GM10266 (cell line): ENCODE data around the gene RHOH.

ENCODE experiments used
- DNase-seq: peaks from one replicate; pipeline ENCODE4 v3.0.0; 2012; ENCODE audit errors: extremely low spot score
- CTCF ChIP-seq: IDR thresholded peaks from 2 replicates; pipeline ENCODE4 v1.5.1; 2012; ENCODE audit warnings: mild to moderate bottlenecking, low read depth; ENCODE audit not compliant: control insufficient read depth, insufficient read depth; ENCODE audit errors: missing control alignments

RHOH gene

GRCh38 chr4:40179360-40179759 is 17.5 kb upstream of the RHOH start:
- no peak for TF ChIP-seq CTCF
- no peak for DNase-seq

- TF ChIP-seq CTCF = no peak
Measured at GRCh38 chr4:40180356-40180755, 16.5 kb upstream of the RHOH start.

DNA sequence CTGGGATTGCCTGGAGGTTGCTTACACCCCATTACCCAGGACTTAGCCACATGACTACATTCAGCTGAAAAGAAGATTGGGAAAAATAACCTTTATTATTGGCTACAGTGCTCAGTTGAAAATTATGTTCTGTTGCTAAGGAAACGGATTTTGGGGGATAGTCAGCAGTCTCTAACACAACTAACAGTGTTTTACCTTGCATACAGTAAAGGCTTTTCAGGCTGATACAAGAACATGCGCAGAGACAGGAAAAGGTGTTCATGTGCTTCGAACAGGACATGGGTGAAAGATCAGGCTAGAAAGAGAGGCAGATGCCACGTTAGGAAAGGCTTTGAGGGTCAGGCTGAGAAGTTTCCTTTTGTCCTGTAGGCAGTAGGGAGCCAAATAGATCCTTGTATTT is 14.8 kb upstream of the RHOH start:
- DNase-seq = no peak
- no peak for TF ChIP-seq CTCF

More at GRCh38 chr4:40180356-40180755, 16.5 kb upstream of the RHOH start:
- DNase-seq = no peak

- DNase-seq = no peak
- TF ChIP-seq CTCF = no peak
Measured at GRCh38 chr4:40182954-40183353, 13.9 kb upstream of the RHOH start.

- DNase-seq = no peak
- TF ChIP-seq CTCF = no peak
Measured at GRCh38 chr4:40183615-40184411, 13.0 kb upstream of the RHOH start.

GRCh38 chr4:40185830-40186664 is 10.8 kb upstream of the RHOH start:
- TF ChIP-seq CTCF = no peak
- no peak for DNase-seq

DNA sequence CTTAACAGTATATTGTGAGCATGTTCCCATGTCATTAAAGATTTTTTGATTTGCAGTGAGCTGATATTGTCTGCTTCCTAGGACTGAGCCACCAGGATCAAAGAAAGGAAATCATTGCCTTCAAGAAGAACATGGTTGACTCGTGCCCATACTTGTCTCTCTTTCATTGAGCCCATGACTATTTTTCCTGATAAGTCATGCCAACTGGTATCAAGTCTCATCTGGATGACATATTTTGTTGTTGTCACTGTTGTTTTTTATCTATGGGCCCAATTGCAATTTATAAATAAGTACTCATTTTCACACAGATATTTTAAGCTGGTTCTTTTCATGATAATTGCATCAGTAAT is 10.2 kb upstream of the RHOH start:
- DNase-seq = no peak
- TF ChIP-seq CTCF = no peak
